Measurements from ENCODE around the gene PXN. TPM values are rescaled to one million over a fixed set of nuclear protein-coding genes. Genes with fewer than 3 reads are reported as not detected.

The PXN gene
- total and polyA plus RNA-seq, 2 experiments from 2014 or later: 38.4 to 76.0 TPM

DNA sequence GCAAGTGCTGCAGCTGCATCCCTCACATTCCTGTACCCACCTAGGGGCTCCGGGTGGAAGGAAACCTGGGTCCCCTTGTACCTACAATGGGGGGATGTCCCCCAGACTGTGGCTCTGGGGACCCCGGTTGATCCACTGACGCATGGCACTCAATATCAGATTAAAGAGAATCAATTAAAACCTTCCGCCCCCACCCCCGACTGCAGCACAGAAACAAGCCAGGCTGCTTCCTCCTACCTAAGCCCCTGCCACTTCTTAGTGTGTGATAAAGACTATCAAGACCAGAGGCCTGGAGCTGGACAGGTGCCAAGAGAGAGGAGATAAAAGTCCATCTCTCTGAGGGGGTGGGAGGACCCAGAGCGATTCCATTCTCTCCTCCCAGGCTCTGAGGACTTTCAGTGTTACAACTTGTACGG is 36.5 kb downstream of the PXN start:
- no peaks in the 10 kb centered on the region for H3K9me3 Mint-ChIP-seq
- Histone ChIP-seq H3F3A (replicated peaks; ENCODE audit: low read depth) (peaks cover 35% of the 10 kb centered on the region), H3K4me3 (peak overlapping the region; percentile 53), H3K27me3 (ENCODE audit: insufficient read depth) (no peaks in the 10 kb centered on the region), H2AFZ (no peak overlapping the region), H3K79me2 (replicated peaks; ENCODE audit: insufficient read depth) (peaks cover 46% of the 10 kb centered on the region), H4K20me1 (replicated peaks; ENCODE audit: insufficient read depth) (no peaks in the 10 kb centered on the region; the same call in 1 of the 2 replicates), H3K9me2 (ENCODE audit: insufficient read depth) (no peaks in the 10 kb centered on the region), H3K27ac (ENCODE audit: low read depth) (peak overlapping the region; percentile 99), H3K36me3 (ENCODE audit: insufficient read depth) (no peaks in the 10 kb centered on the region; the same call in 1 of the 2 replicates), H3K4me2 (peak overlapping the region; percentile 80), H3K4me1 (ENCODE audit: insufficient read depth) (peaks cover 63% of the 10 kb centered on the region)
- ATAC-seq (peak; percentile 6), DNase-seq (ENCODE audit: low spot score) (peak; percentile 75)
- peak overlapping the region; percentile 64 for H3K4me3 Mint-ChIP-seq
- peaks cover 15% of the 10 kb centered on the region for H3K36me3 Mint-ChIP-seq (ENCODE audit: low read depth)
- 0 out of 2 replicates have a peak, but pooled peaks have one; percentile 48 for TF ChIP-seq CREB1 (CRISPR knock-in tag; IDR thresholded peaks at IDR 0.05; ENCODE audit: low read depth)
- TF ChIP-seq NANOG (IDR thresholded peaks at IDR 0.05; ENCODE audit: borderline replicate concordance): peak; percentile 68; the same call in 1 of the 2 replicates
- no peak for TF ChIP-seq EZH2 (IDR thresholded peaks at IDR 0.05; ENCODE audit: low read depth, unreplicated experiment)
- peaks cover 88% of the 10 kb centered on the region for H3K4me1 Mint-ChIP-seq
- peak overlapping the region; percentile 99 for H3K27ac Mint-ChIP-seq
- H3K27me3 Mint-ChIP-seq (ENCODE audit: insufficient read depth, low read depth, poor library complexity): peaks cover 49% of the 10 kb centered on the region

DNA sequence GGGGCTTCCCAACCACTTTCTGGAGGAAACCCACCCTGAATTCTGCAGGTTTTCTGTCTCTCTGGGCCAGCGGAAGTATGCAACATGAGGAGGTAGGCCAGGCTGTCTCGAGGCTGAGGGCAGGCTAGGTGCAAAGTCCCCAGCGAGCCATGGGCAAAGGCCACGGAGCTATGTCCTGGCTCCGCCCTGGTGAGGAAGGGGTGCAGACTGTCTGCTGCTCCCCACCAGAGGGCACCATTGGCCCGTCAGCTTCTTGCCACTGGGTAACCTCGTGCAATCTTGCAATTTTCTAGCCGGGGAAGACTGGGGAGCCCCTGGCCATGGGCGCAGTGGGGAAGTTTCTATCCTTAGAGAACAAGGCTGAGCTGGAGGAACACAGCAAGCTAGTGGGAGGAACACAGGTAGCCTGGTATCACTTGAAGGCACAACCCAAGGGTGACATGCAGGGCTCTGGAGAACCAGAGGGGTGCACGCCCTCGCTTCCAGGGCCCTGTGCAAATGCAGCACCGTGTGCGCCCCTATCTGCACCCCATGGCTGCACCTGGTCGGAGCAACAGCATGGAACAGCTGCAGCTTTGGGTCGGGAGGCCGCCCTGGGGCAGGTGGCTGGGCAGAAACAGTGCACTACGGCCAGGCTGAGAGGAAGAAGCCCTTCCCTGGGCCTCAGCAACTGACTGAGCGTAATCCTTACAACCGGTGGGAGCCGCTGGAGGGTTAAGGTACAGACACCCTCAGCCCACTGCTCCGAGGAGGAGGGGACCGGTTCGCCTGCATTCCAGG is 37.0 kb downstream of the PXN start:
- Histone ChIP-seq H3K27ac (ENCODE audit: low read depth) (peak overlapping the region; percentile 99), H4K20me1 (replicated peaks; ENCODE audit: insufficient read depth) (peaks cover 2% of the 10 kb centered on the region; the same call in 1 of the 2 replicates), H2AFZ (no peak overlapping the region), H3K4me2 (peak overlapping the region; percentile 80), H3K4me1 (ENCODE audit: insufficient read depth) (peaks cover 57% of the 10 kb centered on the region), H3K79me2 (replicated peaks; ENCODE audit: insufficient read depth) (peaks cover 40% of the 10 kb centered on the region), H3K36me3 (ENCODE audit: insufficient read depth) (no peaks in the 10 kb centered on the region; the same call in 1 of the 2 replicates), H3K27me3 (ENCODE audit: insufficient read depth) (no peaks in the 10 kb centered on the region), H3F3A (replicated peaks; ENCODE audit: low read depth) (peaks cover 30% of the 10 kb centered on the region), H3K9me2 (ENCODE audit: insufficient read depth) (no peaks in the 10 kb centered on the region), H3K4me3 (peak overlapping the region; percentile 53)
- H3K4me3 Mint-ChIP-seq: peak overlapping the region; percentile 64
- peak overlapping the region; percentile 99 for H3K27ac Mint-ChIP-seq
- peaks cover 44% of the 10 kb centered on the region for H3K27me3 Mint-ChIP-seq (ENCODE audit: insufficient read depth, low read depth, poor library complexity)
- H3K9me3 Mint-ChIP-seq: no peaks in the 10 kb centered on the region
- peaks cover 17% of the 10 kb centered on the region for H3K36me3 Mint-ChIP-seq (ENCODE audit: low read depth)
- peak; percentile 74 for ATAC-seq
- H3K4me1 Mint-ChIP-seq: peaks cover 82% of the 10 kb centered on the region
- peak; percentile 98 for DNase-seq (ENCODE audit: low spot score)
- TF ChIP-seq, protein P1, sequence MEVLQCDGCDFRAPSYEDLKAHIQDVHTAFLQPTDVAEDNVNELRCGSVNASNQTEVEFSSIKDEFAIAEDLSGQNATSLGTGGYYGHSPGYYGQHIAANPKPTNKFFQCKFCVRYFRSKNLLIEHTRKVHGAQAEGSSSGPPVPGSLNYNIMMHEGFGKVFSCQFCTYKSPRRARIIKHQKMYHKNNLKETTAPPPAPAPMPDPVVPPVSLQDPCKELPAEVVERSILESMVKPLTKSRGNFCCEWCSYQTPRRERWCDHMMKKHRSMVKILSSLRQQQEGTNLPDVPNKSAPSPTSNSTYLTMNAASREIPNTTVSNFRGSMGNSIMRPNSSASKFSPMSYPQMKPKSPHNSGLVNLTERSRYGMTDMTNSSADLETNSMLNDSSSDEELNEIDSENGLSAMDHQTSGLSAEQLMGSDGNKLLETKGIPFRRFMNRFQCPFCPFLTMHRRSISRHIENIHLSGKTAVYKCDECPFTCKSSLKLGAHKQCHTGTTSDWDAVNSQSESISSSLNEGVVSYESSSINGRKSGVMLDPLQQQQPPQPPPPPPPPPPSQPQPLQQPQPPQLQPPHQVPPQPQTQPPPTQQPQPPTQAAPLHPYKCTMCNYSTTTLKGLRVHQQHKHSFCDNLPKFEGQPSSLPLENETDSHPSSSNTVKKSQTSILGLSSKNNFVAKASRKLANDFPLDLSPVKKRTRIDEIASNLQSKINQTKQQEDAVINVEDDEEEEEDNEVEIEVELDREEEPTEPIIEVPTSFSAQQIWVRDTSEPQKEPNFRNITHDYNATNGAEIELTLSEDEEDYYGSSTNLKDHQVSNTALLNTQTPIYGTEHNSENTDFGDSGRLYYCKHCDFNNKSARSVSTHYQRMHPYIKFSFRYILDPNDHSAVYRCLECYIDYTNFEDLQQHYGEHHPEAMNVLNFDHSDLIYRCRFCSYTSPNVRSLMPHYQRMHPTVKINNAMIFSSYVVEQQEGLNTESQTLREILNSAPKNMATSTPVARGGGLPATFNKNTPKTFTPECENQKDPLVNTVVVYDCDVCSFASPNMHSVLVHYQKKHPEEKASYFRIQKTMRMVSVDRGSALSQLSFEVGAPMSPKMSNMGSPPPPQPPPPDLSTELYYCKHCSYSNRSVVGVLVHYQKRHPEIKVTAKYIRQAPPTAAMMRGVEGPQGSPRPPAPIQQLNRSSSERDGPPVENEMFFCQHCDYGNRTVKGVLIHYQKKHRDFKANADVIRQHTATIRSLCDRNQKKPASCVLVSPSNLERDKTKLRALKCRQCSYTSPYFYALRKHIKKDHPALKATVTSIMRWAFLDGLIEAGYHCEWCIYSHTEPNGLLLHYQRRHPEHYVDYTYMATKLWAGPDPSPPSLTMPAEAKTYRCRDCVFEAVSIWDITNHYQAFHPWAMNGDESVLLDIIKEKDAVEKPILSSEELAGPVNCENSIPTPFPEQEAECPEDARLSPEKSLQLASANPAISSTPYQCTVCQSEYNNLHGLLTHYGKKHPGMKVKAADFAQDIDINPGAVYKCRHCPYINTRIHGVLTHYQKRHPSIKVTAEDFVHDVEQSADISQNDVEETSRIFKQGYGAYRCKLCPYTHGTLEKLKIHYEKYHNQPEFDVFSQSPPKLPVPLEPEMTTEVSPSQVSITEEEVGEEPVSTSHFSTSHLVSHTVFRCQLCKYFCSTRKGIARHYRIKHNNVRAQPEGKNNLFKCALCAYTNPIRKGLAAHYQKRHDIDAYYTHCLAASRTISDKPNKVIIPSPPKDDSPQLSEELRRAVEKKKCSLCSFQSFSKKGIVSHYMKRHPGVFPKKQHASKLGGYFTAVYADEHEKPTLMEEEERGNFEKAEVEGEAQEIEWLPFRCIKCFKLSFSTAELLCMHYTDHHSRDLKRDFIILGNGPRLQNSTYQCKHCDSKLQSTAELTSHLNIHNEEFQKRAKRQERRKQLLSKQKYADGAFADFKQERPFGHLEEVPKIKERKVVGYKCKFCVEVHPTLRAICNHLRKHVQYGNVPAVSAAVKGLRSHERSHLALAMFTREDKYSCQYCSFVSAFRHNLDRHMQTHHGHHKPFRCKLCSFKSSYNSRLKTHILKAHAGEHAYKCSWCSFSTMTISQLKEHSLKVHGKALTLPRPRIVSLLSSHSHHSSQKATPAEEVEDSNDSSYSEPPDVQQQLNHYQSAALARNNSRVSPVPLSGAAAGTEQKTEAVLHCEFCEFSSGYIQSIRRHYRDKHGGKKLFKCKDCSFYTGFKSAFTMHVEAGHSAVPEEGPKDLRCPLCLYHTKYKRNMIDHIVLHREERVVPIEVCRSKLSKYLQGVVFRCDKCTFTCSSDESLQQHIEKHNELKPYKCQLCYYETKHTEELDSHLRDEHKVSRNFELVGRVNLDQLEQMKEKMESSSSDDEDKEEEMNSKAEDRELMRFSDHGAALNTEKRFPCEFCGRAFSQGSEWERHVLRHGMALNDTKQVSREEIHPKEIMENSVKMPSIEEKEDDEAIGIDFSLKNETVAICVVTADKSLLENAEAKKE (CRISPR knock-in tag; IDR thresholded peaks at IDR 0.05): no peak
- no peak for TF ChIP-seq EZH2phosphoT487 (IDR thresholded peaks at IDR 0.05; ENCODE audit: unreplicated experiment)
- TF ChIP-seq EZH2 (IDR thresholded peaks at IDR 0.05; ENCODE audit: low read depth, unreplicated experiment): no peak
- peak; percentile 37; the same call in 1 of the 2 replicates for TF ChIP-seq POLR2AphosphoS5 (IDR thresholded peaks at IDR 0.05; ENCODE audit: low read depth)
- TF ChIP-seq ZNF331 (CRISPR knock-in tag; IDR thresholded peaks at IDR 0.05; ENCODE audit: low read depth): no peak
- no peak for TF ChIP-seq CREB1 (CRISPR knock-in tag; IDR thresholded peaks at IDR 0.05; ENCODE audit: low read depth)
- TF ChIP-seq NANOG (IDR thresholded peaks at IDR 0.05; ENCODE audit: borderline replicate concordance): no peak
- TF ChIP-seq, protein P2, sequence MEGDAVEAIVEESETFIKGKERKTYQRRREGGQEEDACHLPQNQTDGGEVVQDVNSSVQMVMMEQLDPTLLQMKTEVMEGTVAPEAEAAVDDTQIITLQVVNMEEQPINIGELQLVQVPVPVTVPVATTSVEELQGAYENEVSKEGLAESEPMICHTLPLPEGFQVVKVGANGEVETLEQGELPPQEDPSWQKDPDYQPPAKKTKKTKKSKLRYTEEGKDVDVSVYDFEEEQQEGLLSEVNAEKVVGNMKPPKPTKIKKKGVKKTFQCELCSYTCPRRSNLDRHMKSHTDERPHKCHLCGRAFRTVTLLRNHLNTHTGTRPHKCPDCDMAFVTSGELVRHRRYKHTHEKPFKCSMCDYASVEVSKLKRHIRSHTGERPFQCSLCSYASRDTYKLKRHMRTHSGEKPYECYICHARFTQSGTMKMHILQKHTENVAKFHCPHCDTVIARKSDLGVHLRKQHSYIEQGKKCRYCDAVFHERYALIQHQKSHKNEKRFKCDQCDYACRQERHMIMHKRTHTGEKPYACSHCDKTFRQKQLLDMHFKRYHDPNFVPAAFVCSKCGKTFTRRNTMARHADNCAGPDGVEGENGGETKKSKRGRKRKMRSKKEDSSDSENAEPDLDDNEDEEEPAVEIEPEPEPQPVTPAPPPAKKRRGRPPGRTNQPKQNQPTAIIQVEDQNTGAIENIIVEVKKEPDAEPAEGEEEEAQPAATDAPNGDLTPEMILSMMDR (conservative IDR thresholded peaks at IDR 0.05; ENCODE audit: low read depth in 2 of 2): peak; percentile 84 to 99
- no peak for TF ChIP-seq STAT1 (IDR thresholded peaks at IDR 0.05; ENCODE audit: unreplicated experiment)

Measured in GM23338 (cell line).